ENCODE data around the gene MLNR.

Gene MLNR

GRCh38 chr13:49213997-49214916 is 5.9 kb upstream of the MLNR start:
- H3K36me3 ChIP-seq (ENCODE audit: control insufficient read depth, insufficient read depth, low read length, severe bottlenecking): peaks cover 6% of the 10 kb centered on the region
- no peaks in the 10 kb centered on the region for H3K9me3 ChIP-seq (ENCODE audit: control insufficient read depth, low read length)
- H3K27me3 ChIP-seq (replicated peaks; ENCODE audit: control insufficient read depth, insufficient read depth, low read length): peaks cover 21% of the 10 kb centered on the region
- no peak overlapping the region for H3K4me3 ChIP-seq (ENCODE audit: low read length)
- no peak overlapping the region for H3K9ac ChIP-seq (ENCODE audit: low read length)
- peaks cover 3% of the 10 kb centered on the region for H3K4me1 ChIP-seq (ENCODE audit: control insufficient read depth, insufficient read depth, low read length)
- DNase-seq (ENCODE audit: low read depth): no peak

- H3K9me3 ChIP-seq (ENCODE audit: control insufficient read depth, low read length): no peaks in the 10 kb centered on the region
- no peaks in the 10 kb centered on the region for H3K36me3 ChIP-seq (ENCODE audit: control insufficient read depth, insufficient read depth, low read length, severe bottlenecking)
- H3K27me3 ChIP-seq (replicated peaks; ENCODE audit: control insufficient read depth, insufficient read depth, low read length): peaks cover 26% of the 10 kb centered on the region
- no peak for DNase-seq (ENCODE audit: low read depth)
- no peak overlapping the region for H3K9ac ChIP-seq (ENCODE audit: low read length)
- H3K4me3 ChIP-seq (ENCODE audit: low read length): no peak overlapping the region
- peaks cover 3% of the 10 kb centered on the region for H3K4me1 ChIP-seq (ENCODE audit: control insufficient read depth, insufficient read depth, low read length)
Measured at GRCh38 chr13:49214917-49215376, 5.2 kb upstream of the MLNR start.

GRCh38 chr13:49216334-49216733 is 3.8 kb upstream of the MLNR start:
- H3K4me1 ChIP-seq (ENCODE audit: control insufficient read depth, insufficient read depth, low read length): peaks cover 3% of the 10 kb centered on the region
- no peaks in the 10 kb centered on the region for H3K36me3 ChIP-seq (ENCODE audit: control insufficient read depth, insufficient read depth, low read length, severe bottlenecking)
- peaks cover 39% of the 10 kb centered on the region for H3K27me3 ChIP-seq (replicated peaks; ENCODE audit: control insufficient read depth, insufficient read depth, low read length)
- DNase-seq (ENCODE audit: low read depth): no peak
- H3K4me3 ChIP-seq (ENCODE audit: low read length): no peak overlapping the region
- no peaks in the 10 kb centered on the region for H3K9me3 ChIP-seq (ENCODE audit: control insufficient read depth, low read length)
- no peak overlapping the region for H3K9ac ChIP-seq (ENCODE audit: low read length)

GRCh38 chr13:49217962-49218492 is 2.1 kb upstream of the MLNR start:
- Histone ChIP-seq H3K9me3 (ENCODE audit: control insufficient read depth, low read length) (no peaks in the 10 kb centered on the region), H3K4me1 (ENCODE audit: control insufficient read depth, insufficient read depth, low read length) (peaks cover 3% of the 10 kb centered on the region), H3K4me3 (ENCODE audit: low read length) (no peak overlapping the region), H3K36me3 (ENCODE audit: control insufficient read depth, insufficient read depth, low read length, severe bottlenecking) (no peaks in the 10 kb centered on the region), H3K9ac (ENCODE audit: low read length) (no peak overlapping the region), H3K27me3 (replicated peaks; ENCODE audit: control insufficient read depth, insufficient read depth, low read length) (peaks cover 55% of the 10 kb centered on the region)
- no peak for DNase-seq (ENCODE audit: low read depth)

GRCh38 chr13:49218493-49219051 is 1.6 kb upstream of the MLNR start:
- peaks cover 3% of the 10 kb centered on the region for H3K4me1 ChIP-seq (ENCODE audit: control insufficient read depth, insufficient read depth, low read length)

GRCh38 chr13:49219647-49220035 is 497 bp upstream of the MLNR start:
- Histone ChIP-seq H3K36me3 (ENCODE audit: control insufficient read depth, insufficient read depth, low read length, severe bottlenecking) (no peaks in the 10 kb centered on the region), H3K9ac (ENCODE audit: low read length) (no peak overlapping the region), H3K4me1 (ENCODE audit: control insufficient read depth, insufficient read depth, low read length) (no peaks in the 10 kb centered on the region), H3K27me3 (replicated peaks; ENCODE audit: control insufficient read depth, insufficient read depth, low read length) (peaks cover 67% of the 10 kb centered on the region), H3K4me3 (ENCODE audit: low read length) (peak overlapping the region; percentile 57), H3K9me3 (ENCODE audit: control insufficient read depth, low read length) (no peaks in the 10 kb centered on the region)
- DNase-seq (ENCODE audit: low read depth): no peak

More at GRCh38 chr13:49218493-49219051, 1.6 kb upstream of the MLNR start:
- H3K9me3 ChIP-seq (ENCODE audit: control insufficient read depth, low read length): no peaks in the 10 kb centered on the region
- H3K9ac ChIP-seq (ENCODE audit: low read length): no peak overlapping the region
- H3K36me3 ChIP-seq (ENCODE audit: control insufficient read depth, insufficient read depth, low read length, severe bottlenecking): no peaks in the 10 kb centered on the region
- H3K27me3 ChIP-seq (replicated peaks; ENCODE audit: control insufficient read depth, insufficient read depth, low read length): peaks cover 59% of the 10 kb centered on the region
- no peak overlapping the region for H3K4me3 ChIP-seq (ENCODE audit: low read length)
- DNase-seq (ENCODE audit: low read depth): no peak

- DNase-seq (ENCODE audit: low read depth): no peak
- H3K4me3 ChIP-seq (ENCODE audit: low read length): peak overlapping the region; percentile 57
- H3K9me3 ChIP-seq (ENCODE audit: control insufficient read depth, low read length): no peaks in the 10 kb centered on the region
Measured at GRCh38 chr13:49220856-49221589, 885 bp downstream of the MLNR start.

GRCh38 chr13:49221590-49221965 is 1.4 kb downstream of the MLNR start:
- Histone ChIP-seq H3K9ac (ENCODE audit: low read length) (no peak overlapping the region), H3K4me1 (ENCODE audit: control insufficient read depth, insufficient read depth, low read length) (peaks cover 6% of the 10 kb centered on the region), H3K9me3 (ENCODE audit: control insufficient read depth, low read length) (no peaks in the 10 kb centered on the region), H3K4me3 (ENCODE audit: low read length) (no peak overlapping the region), H3K36me3 (ENCODE audit: control insufficient read depth, insufficient read depth, low read length, severe bottlenecking) (no peaks in the 10 kb centered on the region), H3K27me3 (replicated peaks; ENCODE audit: control insufficient read depth, insufficient read depth, low read length) (peaks cover 67% of the 10 kb centered on the region)
- no peak for DNase-seq (ENCODE audit: low read depth)

More at GRCh38 chr13:49220856-49221589, 885 bp downstream of the MLNR start:
- Histone ChIP-seq H3K27me3 (replicated peaks; ENCODE audit: control insufficient read depth, insufficient read depth, low read length) (peaks cover 67% of the 10 kb centered on the region), H3K4me1 (ENCODE audit: control insufficient read depth, insufficient read depth, low read length) (peaks cover 6% of the 10 kb centered on the region), H3K9ac (ENCODE audit: low read length) (no peak overlapping the region), H3K36me3 (ENCODE audit: control insufficient read depth, insufficient read depth, low read length, severe bottlenecking) (no peaks in the 10 kb centered on the region)

- H3K9me3 ChIP-seq (ENCODE audit: control insufficient read depth, low read length): no peaks in the 10 kb centered on the region
- DNase-seq (ENCODE audit: low read depth): no peak
- H3K9ac ChIP-seq (ENCODE audit: low read length): no peak overlapping the region
- no peaks in the 10 kb centered on the region for H3K36me3 ChIP-seq (ENCODE audit: control insufficient read depth, insufficient read depth, low read length, severe bottlenecking)
- H3K27me3 ChIP-seq (replicated peaks; ENCODE audit: control insufficient read depth, insufficient read depth, low read length): peaks cover 37% of the 10 kb centered on the region
- H3K4me1 ChIP-seq (ENCODE audit: control insufficient read depth, insufficient read depth, low read length): peaks cover 6% of the 10 kb centered on the region
- no peak overlapping the region for H3K4me3 ChIP-seq (ENCODE audit: low read length)
Measured at GRCh38 chr13:49225223-49226042, 5.3 kb downstream of the MLNR start.

- DNase-seq (ENCODE audit: low read depth): no peak
- H3K9me3 ChIP-seq (ENCODE audit: control insufficient read depth, low read length): no peaks in the 10 kb centered on the region
- H3K36me3 ChIP-seq (ENCODE audit: control insufficient read depth, insufficient read depth, low read length, severe bottlenecking): no peaks in the 10 kb centered on the region
- H3K27me3 ChIP-seq (replicated peaks; ENCODE audit: control insufficient read depth, insufficient read depth, low read length): peaks cover 26% of the 10 kb centered on the region
- no peak overlapping the region for H3K4me3 ChIP-seq (ENCODE audit: low read length)
- H3K4me1 ChIP-seq (ENCODE audit: control insufficient read depth, insufficient read depth, low read length): peaks cover 6% of the 10 kb centered on the region
- H3K9ac ChIP-seq (ENCODE audit: low read length): no peak overlapping the region
Measured at GRCh38 chr13:49226613-49227012, 6.5 kb downstream of the MLNR start.

Data from adipocyte (in vitro differentiated cells).